K562 (cell line): ENCODE data around the gene PACC1. TPM values are rescaled to one million over a fixed set of nuclear protein-coding genes. Genes with fewer than 3 reads are reported as not detected.

Experiments used
- ATAC-seq: fragments of 200-7000 bp; cut with Tn5 transposase; 3 replicates; pipeline ENCODE4 v1.9.1; 2020; ENCODE audit warnings: moderate library complexity
- BruUV-seq: library from RNA; stranded (reverse); fragments of 400-500 nt; replicated peaks from 2 replicates; lab custom pipeline; 2021; lab: Mats Ljungman, UMichigan
- CTCF ChIA-PET: fragments of 300-600 bp; formaldehyde crosslinking; extraction: SDS; loops from one replicate; lab custom pipeline; 2021; ENCODE audit warnings: low intra/inter-chr PET ratio; lab: Yijun Ruan, JAX
- POLR2A ChIA-PET: fragments of 300-600, 350-650 bp; sonication (Branson Sonifier 250); formaldehyde crosslinking; extraction: SDS; loops from one replicate; lab custom pipeline; 2021; ENCODE audit warnings: antibody characterized with exemption, inconsistent platforms; lab: Yijun Ruan, JAX
- DNase-seq, 4 experiments: peaks; one replicate each; pipeline versions ENCODE4 v3.0.0 to v3.0.0-alpha.2; 2011 to 2018; ENCODE audit warnings: low spot score in 3 of 4, mixed read lengths in 3 of 4; ENCODE audit errors: extremely low read depth in 1 of 4
- FAIRE-seq: peaks from 2 replicates; lab custom pipeline; 2011; peaks lifted over from hg19 to GRCh38; lab: Jason Lieb, UNC
- H2AFZ ChIP-seq: 2 replicates; pipeline ENCODE4 v1.6.0; 2011; ENCODE audit warnings: low read depth, low read length, control low read depth, inconsistent platforms
- H3K27ac ChIP-seq: fragments of 200-600 bp; 3 replicates; pipeline ENCODE4 v1.8.0; 2011; ENCODE audit warnings: low read depth, mild to moderate bottlenecking, control low read depth, inconsistent platforms, low read length, moderate library complexity, mixed read lengths; ENCODE audit errors: extremely low read depth
- H3K27me3 ChIP-seq, 2 experiments: fragments of 300-600 bp in 1 of 2; 2 replicates in 1 of 2; 3 replicates in 1 of 2; pipeline versions ENCODE4 v1.6.0 to v1.8.0; 2011; ENCODE audit warnings: inconsistent platforms in 2 of 2, low read length in 2 of 2, mild to moderate bottlenecking in 1 of 2, mixed read lengths in 1 of 2, moderate library complexity in 1 of 2; ENCODE audit not compliant: control insufficient read depth in 2 of 2, insufficient read depth in 2 of 2
- H3K36me3 ChIP-seq: fragments of 300-600 bp; 3 replicates; pipeline ENCODE4 v1.8.0; 2011; ENCODE audit warnings: mild to moderate bottlenecking, low read length, inconsistent platforms; ENCODE audit not compliant: control insufficient read depth, insufficient read depth
- H3K4me1 ChIP-seq, 2 experiments: fragments of 200-600 bp in 1 of 2; replicated peaks in 1 of 2; 2 replicates in 1 of 2; 3 replicates in 1 of 2; pipeline versions ENCODE4 v1.5.1 to v1.8.0; 2011; ENCODE audit warnings: inconsistent platforms in 2 of 2, low read length in 2 of 2, mild to moderate bottlenecking in 1 of 2, mixed read lengths in 1 of 2, moderate library complexity in 1 of 2; ENCODE audit not compliant: control insufficient read depth in 2 of 2, insufficient read depth in 2 of 2
- H3K4me2 ChIP-seq: 2 replicates; pipeline ENCODE4 v1.6.1; 2011; ENCODE audit warnings: low read length, control low read depth, inconsistent platforms, mixed read lengths; ENCODE audit not compliant: insufficient read depth
- H3K4me3 ChIP-seq: fragments of 200-600 bp; sonication (generic), shearing (Covaris generic); 2 replicates; pipeline ENCODE4 v1.5.1; 2016; ENCODE audit warnings: control low read depth, inconsistent platforms
- H3K79me2 ChIP-seq: fragments of 200-600 bp; 3 replicates; pipeline ENCODE4 v1.8.0; 2011; ENCODE audit warnings: low read length, inconsistent platforms; ENCODE audit not compliant: control insufficient read depth, insufficient read depth
- H3K9ac ChIP-seq, 2 experiments: 2 replicates each; pipeline versions ENCODE4 v1.6.0 to v1.6.1; 2011; ENCODE audit warnings: low read depth in 2 of 2, low read length in 2 of 2, control low read depth in 1 of 2, inconsistent platforms in 1 of 2, mild to moderate bottlenecking in 1 of 2, mixed read lengths in 1 of 2; ENCODE audit not compliant: insufficient read depth in 1 of 2
- H3K9me1 ChIP-seq: one replicate; pipeline ENCODE4 v1.6.0; 2011; ENCODE audit warnings: inconsistent platforms, mild to moderate bottlenecking, low read length, moderate library complexity; ENCODE audit not compliant: control insufficient read depth, insufficient read depth
- H3K9me3 ChIP-seq: replicated peaks from 2 replicates; pipeline ENCODE4 v1.5.1; 2011; ENCODE audit warnings: low read depth, low read length, inconsistent platforms; ENCODE audit not compliant: control insufficient read depth, insufficient read depth
- H4K20me1 ChIP-seq: replicated peaks from 2 replicates; pipeline ENCODE4 v1.6.1; 2011; ENCODE audit warnings: low read length, inconsistent platforms, mixed read lengths; ENCODE audit not compliant: control insufficient read depth, insufficient read depth
- FOSL1 ChIP-seq: fragments of 200-800 bp; sonication (Bioruptor generic); conservative IDR thresholded peaks from 2 replicates; pipeline ENCODE4 v1.6.1; 2016; ENCODE audit warnings: missing genetic modification characterization, missing compliant biosample characterization
- KLF16 ChIP-seq: IDR thresholded peaks from 2 replicates; pipeline ENCODE4 v1.6.1; 2016; ENCODE audit warnings: antibody characterized with exemption
- WGBS: fragments of 100-300 bp; shearing (Covaris generic); methylation state at CpG from one replicate; pipeline ENCODE4 v1.1.6; 2016; ENCODE audit warnings: low coverage, mixed read lengths; ENCODE audit not compliant: insufficient coverage; ENCODE audit errors: missing lambda C conversion rate; 5-methylcytosine and 5-hydroxymethylcytosine counted together
- in situ Hi-C: fragments of 300-500 bp; cut with MboI; formaldehyde crosslinking; loops from 4 replicates; pipeline ENCODE4 v1.15.0; 2018; ENCODE audit warnings: inconsistent platforms, mixed read lengths
- intact Hi-C: fragments of 100-400 bp; cut with micrococcal nuclease; formaldehyde crosslinking; loops from 2 replicates; pipeline ENCODE4 v1.14.2; 2022
- polyA plus RNA-seq, 8 experiments: library from polyadenylated mRNA; depleted of rRNA in 4 of 8; stranded (reverse) in 5 of 8; unstranded in 3 of 8; fragments of >200 nt; fragmentation: Nextera tagmentation in 2 of 8; fragmentation: Illumina TruSeq in 1 of 8; extraction: Ambion mirVana in 2 of 8; extraction: Trizol in 1 of 8; gene quantifications; 2 replicates each; pipeline versions ENCODE4 v1.2.1 to v1.2.3, GENCODE V29; 2011 to 2014; ENCODE audit warnings: inconsistent platforms in 1 of 8, missing spikeins in 1 of 8
- total RNA-seq, 7 experiments: library from RNA; depleted of rRNA in 6 of 7; stranded (reverse); fragments of >200 nt in 6 of 7; fragmentation: Illumina TruSeq in 2 of 7; extraction: Trizol in 2 of 7; gene quantifications; 2 replicates each; pipeline versions ENCODE4 v1.2.1 to v1.2.3, GENCODE V29; 2011 to 2021; ENCODE audit warnings: low replicate concordance in 1 of 7
- TF ChIP-seq, protein P1 (sequence below), 2 experiments: fragments of 450-650 bp in 1 of 2; sonication (generic) in 1 of 2; formaldehyde crosslinking in 1 of 2; IDR thresholded peaks in 1 of 2; conservative IDR thresholded peaks in 1 of 2; 2 replicates each; pipeline versions ENCODE4 v1.6.1 to v1.8.1; 2016 to 2023; ENCODE audit warnings: mild to moderate bottlenecking in 2 of 2, moderate library complexity in 2 of 2, inconsistent platforms in 1 of 2, missing genetic modification reagents in 1 of 2

The PACC1 gene
- total and polyA plus RNA-seq, 9 of the 15 experiments (the other 6 are each of a cell fraction or from before 2014, with no cell fraction given): 7.1 to 19.3 (median 14.9) TPM

DNA sequence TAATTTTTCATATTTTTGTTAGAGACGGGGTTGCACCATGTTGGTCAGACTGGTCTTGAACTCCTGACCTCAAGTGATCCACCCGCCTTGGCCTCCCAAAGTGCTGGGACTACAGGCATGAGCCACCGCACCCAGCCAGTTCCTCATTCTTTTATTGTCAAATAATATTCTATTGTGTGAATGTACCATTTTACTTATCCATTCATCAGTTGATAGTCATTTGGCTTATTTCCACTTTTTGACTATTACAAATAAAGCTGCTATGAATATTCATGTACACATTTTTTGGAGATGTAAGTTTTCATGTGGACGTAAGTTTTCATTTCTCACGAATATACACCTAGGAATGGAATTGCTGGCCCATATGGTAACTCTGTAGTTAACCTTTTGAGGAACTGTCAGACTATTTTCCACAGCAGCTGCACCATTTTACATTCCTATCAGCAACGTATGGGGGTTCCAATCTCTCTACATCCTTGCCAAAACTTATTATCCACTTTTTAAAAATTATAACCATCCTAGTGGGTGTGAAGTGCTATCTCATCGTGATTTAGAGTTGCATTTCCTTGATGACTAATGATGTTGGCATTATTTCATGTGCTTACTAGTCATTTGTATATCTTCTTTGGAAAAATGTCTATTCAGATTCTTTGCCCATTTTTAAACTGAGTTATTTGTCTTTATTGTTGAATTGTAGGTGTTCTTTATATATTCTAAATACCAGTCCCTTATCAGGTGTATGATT, 12.7 kb downstream of the PACC1 start:
- DNase-seq: no peak
- 82% methylated on average over 7 of the region's 7 CpGs for whole genome bisulfite sequencing
- ATAC-seq: no peak
- H3K9me3 ChIP-seq: no peaks in the 10 kb centered on the region; the same call in 1 of the 2 replicates
- TF ChIP-seq KLF16: no peak
- TF ChIP-seq, protein P1, sequence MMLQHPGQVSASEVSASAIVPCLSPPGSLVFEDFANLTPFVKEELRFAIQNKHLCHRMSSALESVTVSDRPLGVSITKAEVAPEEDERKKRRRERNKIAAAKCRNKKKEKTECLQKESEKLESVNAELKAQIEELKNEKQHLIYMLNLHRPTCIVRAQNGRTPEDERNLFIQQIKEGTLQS (IDR thresholded peaks at IDR 0.05): peak; percentile 22; the same call in 1 of the 2 replicates
- TF ChIP-seq, protein P1 (CRISPR knock-in tag; conservative IDR thresholded peaks at IDR 0.05): no peak
- peak; percentile 36; the same call in 1 of the 2 replicates for TF ChIP-seq FOSL1 (tag)
- TF ChIP-seq, all 486 proteins: peak for 2
- Histone ChIP-seq H3K27ac (no peak overlapping the region), H3K9ac (no peak overlapping the region), H3K79me2 (no peaks in the 10 kb centered on the region), H3K4me3 (no peak overlapping the region), H3K9me1 (no peaks in the 10 kb centered on the region), H4K20me1 (no peaks in the 10 kb centered on the region), H2AFZ (no peak overlapping the region), H3K4me2 (no peak overlapping the region), H3K27me3 (no peaks in the 10 kb centered on the region), H3K4me1 (no peaks in the 10 kb centered on the region), H3K36me3 (peaks cover 39% of the 10 kb centered on the region)
- BruUV-seq: no TSS peak
- intact Hi-C loops (no loop called here), in situ Hi-C loops (no loop called here)
- ChIA-PET CTCF (no interaction called here), POLR2A (interaction anchor here (0.8 kb wide), 1 partner anchor 342 kb away, joined by 3 read pairs; no protein-coding TSS in a partner anchor)
- no peak for FAIRE-seq
